IMR-90 (cell line): ENCODE data around the gene RASGRF1. TPM values are rescaled to one million over a fixed set of nuclear protein-coding genes. Genes with fewer than 3 reads are reported as not detected.

ENCODE experiments used
- ATAC-seq: fragments of 200-7000 bp; cut with Tn5 transposase; 2 replicates; pipeline ENCODE4 v1.9.1; 2020; ENCODE audit warnings: low read depth, mild to moderate bottlenecking, moderate library complexity
- BruUV-seq: library from RNA; stranded (reverse); fragments of 400-500 nt; replicated peaks from 2 replicates; lab custom pipeline; 2021; lab: Mats Ljungman, UMichigan
- CTCF ChIA-PET: fragments of 300-600 bp; formaldehyde crosslinking; extraction: SDS; loops from one replicate; lab custom pipeline; 2021; ENCODE audit warnings: antibody characterized with exemption; lab: Yijun Ruan, JAX
- POLR2A ChIA-PET: fragments of 300-600 bp; sonication (Branson Sonifier 250); formaldehyde crosslinking; loops from one replicate; lab custom pipeline; 2022; ENCODE audit warnings: antibody characterized with exemption; ENCODE audit not compliant: unreplicated experiment; lab: Charles Lee
- DNase-seq: peaks from one replicate; pipeline ENCODE4 v3.0.0; 2013
- H2AFZ ChIP-seq: replicated peaks from 2 replicates; pipeline ENCODE3; 2013; ENCODE audit warnings: low read length, mild to moderate bottlenecking; ENCODE audit not compliant: poor library complexity
- H2AK5ac ChIP-seq: 2 replicates; pipeline ENCODE4 v1.6.1; 2013; ENCODE audit warnings: low read depth, low read length, inconsistent platforms
- H2AK9ac ChIP-seq: replicated peaks from 2 replicates; pipeline ENCODE3; 2013; ENCODE audit warnings: mild to moderate bottlenecking, low read depth, low read length, moderate library complexity; ENCODE audit not compliant: poor library complexity
- H2BK120ac ChIP-seq: 2 replicates; pipeline ENCODE4 v1.6.1; 2013; ENCODE audit warnings: low read depth, low read length, inconsistent platforms
- H2BK15ac ChIP-seq: 3 replicates; pipeline ENCODE4 v1.6.1; 2013; ENCODE audit warnings: low read depth, low read length, inconsistent platforms
- H2BK20ac ChIP-seq: 2 replicates; pipeline ENCODE4 v1.6.1; 2013; ENCODE audit warnings: low read depth, mild to moderate bottlenecking, inconsistent platforms, low read length, moderate library complexity
- H2BK5ac ChIP-seq: 2 replicates; pipeline ENCODE4 v1.6.1; 2013; ENCODE audit warnings: mild to moderate bottlenecking, low read depth, low read length, inconsistent platforms; ENCODE audit not compliant: poor library complexity, severe bottlenecking
- H3K14ac ChIP-seq: replicated peaks from 2 replicates; pipeline ENCODE4 v1.6.1; 2013; ENCODE audit warnings: low read depth, low read length, inconsistent platforms
- H3K18ac ChIP-seq: 2 replicates; pipeline ENCODE4 v1.6.1; 2013; ENCODE audit warnings: low read depth, low read length, control low read depth
- H3K23ac ChIP-seq: 2 replicates; pipeline ENCODE4 v1.6.1; 2013; ENCODE audit warnings: low read depth, low read length, inconsistent platforms
- H3K27ac ChIP-seq: 2 replicates; pipeline ENCODE4 v1.5.1; 2013; ENCODE audit warnings: mild to moderate bottlenecking, control low read depth, low read length; ENCODE audit not compliant: insufficient read depth
- H3K27me3 ChIP-seq: 2 replicates; pipeline ENCODE4 v1.6.1; 2013; ENCODE audit warnings: low read length; ENCODE audit not compliant: control insufficient read depth, insufficient read depth
- H3K36me3 ChIP-seq: 2 replicates; pipeline ENCODE4 v1.6.1; 2013; ENCODE audit warnings: low read length, mixed read lengths; ENCODE audit not compliant: control insufficient read depth, insufficient read depth
- H3K4ac ChIP-seq: 2 replicates; pipeline ENCODE4 v1.6.1; 2013; ENCODE audit warnings: low read depth, low read length, inconsistent platforms
- H3K4me1 ChIP-seq: 2 replicates; pipeline ENCODE4 v1.6.1; 2013; ENCODE audit warnings: low read length, mixed read lengths; ENCODE audit not compliant: control insufficient read depth, insufficient read depth
- H3K4me2 ChIP-seq: 2 replicates; pipeline ENCODE4 v1.6.1; 2013; ENCODE audit warnings: low read depth, mild to moderate bottlenecking, control low read depth, low read length, moderate library complexity
- H3K4me3 ChIP-seq: 2 replicates; pipeline ENCODE4 v1.5.1; 2013; ENCODE audit warnings: low read depth, mild to moderate bottlenecking, control low read depth, low read length, moderate library complexity; ENCODE audit not compliant: insufficient read depth
- H3K56ac ChIP-seq: 2 replicates; pipeline ENCODE4 v1.6.1; 2013; ENCODE audit warnings: low read length, inconsistent platforms; ENCODE audit not compliant: insufficient read depth; ENCODE audit errors: extremely low read depth
- H3K79me1 ChIP-seq, 2 experiments: 2 replicates each; pipeline ENCODE4 v1.6.1; 2013; ENCODE audit warnings: low read length in 2 of 2, inconsistent platforms in 1 of 2, low read depth in 1 of 2
- H3K9ac ChIP-seq: 2 replicates; pipeline ENCODE4 v1.6.1; 2013; ENCODE audit warnings: low read depth, low read length, control low read depth
- H3K9me1 ChIP-seq: 2 replicates; pipeline ENCODE4 v1.6.1; 2013; ENCODE audit warnings: low read length, inconsistent platforms; ENCODE audit not compliant: insufficient read depth
- H3K9me3 ChIP-seq: 2 replicates; pipeline ENCODE4 v1.6.1; 2013; ENCODE audit warnings: low read length; ENCODE audit not compliant: control insufficient read depth, insufficient read depth
- H4K20me1 ChIP-seq: 2 replicates; pipeline ENCODE4 v1.6.1; 2013; ENCODE audit warnings: low read length, inconsistent platforms; ENCODE audit not compliant: insufficient read depth
- H4K5ac ChIP-seq: 2 replicates; pipeline ENCODE4 v1.6.1; 2013; ENCODE audit warnings: mild to moderate bottlenecking, low read depth, low read length, control low read depth
- H4K8ac ChIP-seq, 2 experiments: 2 replicates each; pipeline ENCODE4 v1.6.1; 2013; ENCODE audit warnings: low read depth in 2 of 2, low read length in 2 of 2, control low read depth in 1 of 2, inconsistent platforms in 1 of 2
- H4K91ac ChIP-seq: 2 replicates; pipeline ENCODE4 v1.6.1; 2013; ENCODE audit warnings: low read depth, low read length, inconsistent platforms; ENCODE audit not compliant: insufficient read depth
- BHLHE40 ChIP-seq: fragments of 150-350 bp; IDR thresholded peaks from 2 replicates; pipeline ENCODE4 v1.6.1; 2016; ENCODE audit warnings: mild to moderate bottlenecking, low read depth, low read length
- CEBPB ChIP-seq: IDR thresholded peaks from 2 replicates; pipeline ENCODE4 v1.6.1; 2012; ENCODE audit warnings: low read depth, low read length, improper control_type of control experiment
- CHD1 ChIP-seq: IDR thresholded peaks from 2 replicates; pipeline ENCODE4 v1.6.1; 2012; ENCODE audit warnings: low read depth, low read length, improper control_type of control experiment
- CTCF ChIP-seq: conservative IDR thresholded peaks from 2 replicates; pipeline ENCODE4 v1.5.1; 2012; ENCODE audit warnings: mild to moderate bottlenecking, low read depth, low read length, improper control_type of control experiment
- FOS ChIP-seq: fragments of 150-350 bp; IDR thresholded peaks from 2 replicates; pipeline ENCODE4 v1.6.1; 2016; ENCODE audit warnings: low read depth, low read length
- MAFK ChIP-seq: IDR thresholded peaks from 2 replicates; pipeline ENCODE4 v1.6.1; 2012; ENCODE audit warnings: low read depth, low read length, improper control_type of control experiment
- MAZ ChIP-seq: IDR thresholded peaks from 2 replicates; pipeline ENCODE4 v1.6.1; 2012; ENCODE audit warnings: low read depth, mild to moderate bottlenecking, low read length, improper control_type of control experiment, moderate library complexity, borderline replicate concordance
- MXI1 ChIP-seq: IDR thresholded peaks from 2 replicates; pipeline ENCODE4 v1.6.1; 2012; ENCODE audit warnings: low read depth, mild to moderate bottlenecking, low read length, moderate library complexity, borderline replicate concordance
- NFE2L2 ChIP-seq: fragments of 150-350 bp; IDR thresholded peaks from 2 replicates; pipeline ENCODE4 v1.6.1; 2016; ENCODE audit warnings: low read depth, mild to moderate bottlenecking, low read length
- POLR2A ChIP-seq: IDR thresholded peaks from 2 replicates; pipeline ENCODE4 v1.6.1; 2012; ENCODE audit warnings: mild to moderate bottlenecking, low read depth, low read length
- RAD21 ChIP-seq: IDR thresholded peaks from 2 replicates; pipeline ENCODE4 v1.6.1; 2012; ENCODE audit warnings: low read length, improper control_type of control experiment
- RCOR1 ChIP-seq: IDR thresholded peaks from 2 replicates; pipeline ENCODE4 v1.6.1; 2012; ENCODE audit warnings: mild to moderate bottlenecking, low read length, improper control_type of control experiment; ENCODE audit not compliant: insufficient replicate concordance
- RFX5 ChIP-seq: IDR thresholded peaks from 2 replicates; pipeline ENCODE4 v1.8.0; 2012; ENCODE audit warnings: low read depth, mild to moderate bottlenecking, low read length, moderate library complexity
- SMC3 ChIP-seq: fragments of 150-350 bp; IDR thresholded peaks from 2 replicates; pipeline ENCODE4 v1.6.1; 2016; ENCODE audit warnings: low read depth, mild to moderate bottlenecking, antibody characterized with exemption, low read length, moderate library complexity
- WGBS, 2 experiments: methylation state at CpG; one replicate each; pipeline versions ENCODE4 v1.1.5 to v1.1.7; 2013; ENCODE audit warnings: missing lambda C conversion rate in 2 of 2; ENCODE audit not compliant: insufficient read length in 1 of 2; ENCODE audit errors: extremely low coverage in 2 of 2; 5-methylcytosine and 5-hydroxymethylcytosine counted together
- dilution Hi-C: fragments of 300-500 bp; cut with HindIII; formaldehyde crosslinking; loops from one replicate; pipeline ENCODE4 v1.14.3; 2018; ENCODE audit warnings: low sequenced_read_pairs; ENCODE audit not compliant: unreplicated experiment
- in situ Hi-C: fragments of 300-500 bp; cut with MboI; formaldehyde crosslinking; loops from 3 replicates; pipeline ENCODE4 v1.14.3; 2019; ENCODE audit warnings: low sequenced_read_pairs, inconsistent platforms, mixed read lengths
- intact Hi-C: fragments of 100-400 bp; cut with micrococcal nuclease; formaldehyde crosslinking; loops from 2 replicates; pipeline ENCODE4 v1.10.0; 2022
- polyA plus RNA-seq, 3 experiments: library from polyadenylated mRNA; depleted of rRNA; stranded (reverse); fragments of >200 nt; gene quantifications; 2 replicates each; pipeline ENCODE4 v1.2.3, GENCODE V29; 2012; ENCODE audit warnings: low replicate concordance in 1 of 3
- total RNA-seq: library from RNA; depleted of rRNA; stranded (reverse); fragments of >200 nt; gene quantifications from 2 replicates; pipeline ENCODE4 v1.2.3, GENCODE V29; 2012
- TF ChIP-seq, protein P1 (sequence below): fragments of 150-350 bp; IDR thresholded peaks from 2 replicates; pipeline ENCODE4 v1.6.1; 2017; ENCODE audit warnings: mild to moderate bottlenecking, antibody characterized with exemption, low read length, low read depth
- TF ChIP-seq, protein P2 (sequence below): fragments of 150-350 bp; IDR thresholded peaks from 2 replicates; pipeline ENCODE4 v1.6.1; 2016; ENCODE audit warnings: low read depth, mild to moderate bottlenecking, low read length, moderate library complexity, borderline replicate concordance

Gene RASGRF1
- total and polyA plus RNA-seq, 2 of the 4 experiments (the other 2 are of a cell fraction) = under 0.01 to 0.15 TPM

GRCh38 chr15:79016527-79017170 lies 73.9 kb downstream of the RASGRF1 start:
- Histone ChIP-seq H3K79me1 (no peaks in the 10 kb centered on the region), H4K20me1 (no peaks in the 10 kb centered on the region), H3K4me1 (no peaks in the 10 kb centered on the region), H3K36me3 (no peaks in the 10 kb centered on the region), H2AK5ac (no peak overlapping the region), H2BK120ac (no peak overlapping the region), H3K4me3 (no peak overlapping the region), H3K9ac (no peak overlapping the region), H3K4ac (no peak overlapping the region), H4K91ac (no peak overlapping the region), H3K9me3 (no peaks in the 10 kb centered on the region), H3K4me2 (no peak overlapping the region), H3K56ac (no peak overlapping the region), H4K5ac (no peak overlapping the region), H2BK15ac (no peak overlapping the region), H3K23ac (no peak overlapping the region), H2AK9ac (no peak overlapping the region), H4K8ac (no peak overlapping the region), H2BK20ac (no peak overlapping the region), H3K27me3 (peaks cover 26% of the 10 kb centered on the region), H3K27ac (no peak overlapping the region), H3K14ac (no peak overlapping the region), H2AFZ (no peak overlapping the region), H3K18ac (no peak overlapping the region), H3K9me1 (peaks cover 2% of the 10 kb centered on the region; the same call in 1 of the 2 replicates), H2BK5ac (no peak overlapping the region)
- dilution Hi-C loops (no loop called here), in situ Hi-C loops (no loop called here), intact Hi-C loops (no loop called here)
- no TSS peak for BruUV-seq
- ChIA-PET CTCF (no interaction called here), POLR2A (no interaction called here)
- TF ChIP-seq RAD21 = no peak
- no peak for TF ChIP-seq CEBPB
- no peak for TF ChIP-seq SMC3
- TF ChIP-seq NFE2L2 = no peak
- no peak for TF ChIP-seq MAFK
- TF ChIP-seq CHD1 = no peak
- no peak for TF ChIP-seq FOS
- TF ChIP-seq, protein P1, sequence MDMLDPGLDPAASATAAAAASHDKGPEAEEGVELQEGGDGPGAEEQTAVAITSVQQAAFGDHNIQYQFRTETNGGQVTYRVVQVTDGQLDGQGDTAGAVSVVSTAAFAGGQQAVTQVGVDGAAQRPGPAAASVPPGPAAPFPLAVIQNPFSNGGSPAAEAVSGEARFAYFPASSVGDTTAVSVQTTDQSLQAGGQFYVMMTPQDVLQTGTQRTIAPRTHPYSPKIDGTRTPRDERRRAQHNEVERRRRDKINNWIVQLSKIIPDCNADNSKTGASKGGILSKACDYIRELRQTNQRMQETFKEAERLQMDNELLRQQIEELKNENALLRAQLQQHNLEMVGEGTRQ = no peak
- TF ChIP-seq POLR2A = no peak
- no peak for TF ChIP-seq RFX5
- TF ChIP-seq RCOR1 = no peak
- TF ChIP-seq MAZ = no peak
- TF ChIP-seq MXI1 = no peak
- TF ChIP-seq BHLHE40 = no peak
- no peak for TF ChIP-seq CTCF
- TF ChIP-seq, protein P2, sequence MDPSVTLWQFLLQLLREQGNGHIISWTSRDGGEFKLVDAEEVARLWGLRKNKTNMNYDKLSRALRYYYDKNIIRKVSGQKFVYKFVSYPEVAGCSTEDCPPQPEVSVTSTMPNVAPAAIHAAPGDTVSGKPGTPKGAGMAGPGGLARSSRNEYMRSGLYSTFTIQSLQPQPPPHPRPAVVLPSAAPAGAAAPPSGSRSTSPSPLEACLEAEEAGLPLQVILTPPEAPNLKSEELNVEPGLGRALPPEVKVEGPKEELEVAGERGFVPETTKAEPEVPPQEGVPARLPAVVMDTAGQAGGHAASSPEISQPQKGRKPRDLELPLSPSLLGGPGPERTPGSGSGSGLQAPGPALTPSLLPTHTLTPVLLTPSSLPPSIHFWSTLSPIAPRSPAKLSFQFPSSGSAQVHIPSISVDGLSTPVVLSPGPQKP = no peak
- DNase-seq = no peak
- WGBS, 2 experiments = 72% methylated on average over 2 of the region's 10 CpGs; no CpG with 5 or more reads in 1 of the 2 experiments
- ATAC-seq = no peak
